HG03457 (cell line): ENCODE data around the gene MDFI.

ENCODE experiments used
- ATAC-seq: cut with Tn5 transposase; IDR thresholded peaks from one replicate; pipeline ENCODE4 v1.9.1; 2021; ENCODE audit warnings: moderate number of reproducible peaks; ENCODE audit not compliant: unreplicated experiment

The MDFI gene, protein sequence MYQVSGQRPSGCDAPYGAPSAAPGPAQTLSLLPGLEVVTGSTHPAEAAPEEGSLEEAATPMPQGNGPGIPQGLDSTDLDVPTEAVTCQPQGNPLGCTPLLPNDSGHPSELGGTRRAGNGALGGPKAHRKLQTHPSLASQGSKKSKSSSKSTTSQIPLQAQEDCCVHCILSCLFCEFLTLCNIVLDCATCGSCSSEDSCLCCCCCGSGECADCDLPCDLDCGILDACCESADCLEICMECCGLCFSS

DNA sequence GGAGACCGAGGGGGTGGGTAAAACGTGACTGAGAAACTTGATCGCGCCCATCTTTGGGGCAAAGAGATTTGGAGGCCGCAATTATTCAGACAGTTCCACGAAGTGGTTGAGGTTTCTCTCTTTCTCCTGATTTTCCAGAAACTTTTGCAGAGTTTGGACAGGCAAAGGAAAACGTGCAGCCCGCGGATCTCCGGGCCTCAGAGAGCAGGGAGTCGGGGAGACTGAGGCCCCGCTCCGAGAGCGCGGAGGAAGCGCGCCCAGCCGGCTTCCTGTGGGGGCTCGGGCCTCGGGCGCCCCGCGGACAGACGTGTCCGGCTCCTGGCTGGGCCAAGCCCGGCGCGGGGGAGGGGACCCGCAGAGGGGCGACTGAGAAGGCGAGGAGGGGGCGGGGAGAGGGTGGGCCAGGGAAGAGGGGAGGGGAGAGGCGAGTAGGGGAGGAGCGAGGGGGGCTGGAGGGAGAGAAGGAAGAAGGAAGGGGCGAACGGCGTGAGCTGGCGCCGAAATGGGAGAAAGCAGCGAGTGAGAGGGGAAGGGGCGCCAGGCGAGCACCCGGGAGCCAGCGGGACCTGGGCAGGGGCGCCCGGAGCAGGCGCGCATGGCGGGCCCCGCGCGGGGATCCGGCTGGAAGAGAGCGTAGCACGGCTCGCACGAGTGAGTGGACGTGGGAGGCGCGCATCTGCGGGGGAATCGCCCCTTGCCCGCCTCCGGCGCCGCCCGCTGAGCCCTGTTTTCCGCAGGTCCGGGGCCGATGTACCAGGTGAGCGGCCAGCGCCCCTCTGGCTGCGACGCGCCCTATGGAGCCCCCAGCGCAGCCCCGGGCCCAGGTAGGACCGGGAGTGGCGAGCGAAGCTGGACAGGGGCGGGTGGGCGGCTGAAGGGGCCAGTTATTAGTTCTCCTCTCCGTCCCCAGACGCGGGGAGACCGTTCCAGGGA, at the start of gene MDFI:
MDFI (plus strand) TSS at position 467 of the 933 bp plus-strand sequence; CDS start at position 749, 282 bp downstream.
- ATAC-seq, result no peak

DNA sequence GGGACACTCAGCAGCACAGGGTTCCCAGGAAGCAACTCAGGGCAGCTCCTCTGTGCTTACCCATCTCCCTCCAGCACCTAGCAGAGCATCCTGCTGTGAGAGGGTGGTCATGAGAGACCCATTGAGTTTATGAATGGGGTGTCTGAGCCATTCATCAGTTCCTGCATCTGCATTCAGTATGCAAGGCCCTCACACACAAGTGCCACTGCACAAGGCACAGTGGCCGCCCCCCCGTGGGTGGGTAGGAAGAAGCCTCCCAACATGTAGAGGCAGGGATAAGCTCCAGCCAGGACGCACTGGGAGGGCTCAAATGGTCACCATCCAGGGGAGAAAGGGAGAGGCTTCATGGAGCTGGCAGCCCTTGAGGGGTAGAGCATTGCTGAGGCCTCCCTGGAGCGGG, 49.0 kb upstream of the MDFI start:
- no peak for ATAC-seq

DNA sequence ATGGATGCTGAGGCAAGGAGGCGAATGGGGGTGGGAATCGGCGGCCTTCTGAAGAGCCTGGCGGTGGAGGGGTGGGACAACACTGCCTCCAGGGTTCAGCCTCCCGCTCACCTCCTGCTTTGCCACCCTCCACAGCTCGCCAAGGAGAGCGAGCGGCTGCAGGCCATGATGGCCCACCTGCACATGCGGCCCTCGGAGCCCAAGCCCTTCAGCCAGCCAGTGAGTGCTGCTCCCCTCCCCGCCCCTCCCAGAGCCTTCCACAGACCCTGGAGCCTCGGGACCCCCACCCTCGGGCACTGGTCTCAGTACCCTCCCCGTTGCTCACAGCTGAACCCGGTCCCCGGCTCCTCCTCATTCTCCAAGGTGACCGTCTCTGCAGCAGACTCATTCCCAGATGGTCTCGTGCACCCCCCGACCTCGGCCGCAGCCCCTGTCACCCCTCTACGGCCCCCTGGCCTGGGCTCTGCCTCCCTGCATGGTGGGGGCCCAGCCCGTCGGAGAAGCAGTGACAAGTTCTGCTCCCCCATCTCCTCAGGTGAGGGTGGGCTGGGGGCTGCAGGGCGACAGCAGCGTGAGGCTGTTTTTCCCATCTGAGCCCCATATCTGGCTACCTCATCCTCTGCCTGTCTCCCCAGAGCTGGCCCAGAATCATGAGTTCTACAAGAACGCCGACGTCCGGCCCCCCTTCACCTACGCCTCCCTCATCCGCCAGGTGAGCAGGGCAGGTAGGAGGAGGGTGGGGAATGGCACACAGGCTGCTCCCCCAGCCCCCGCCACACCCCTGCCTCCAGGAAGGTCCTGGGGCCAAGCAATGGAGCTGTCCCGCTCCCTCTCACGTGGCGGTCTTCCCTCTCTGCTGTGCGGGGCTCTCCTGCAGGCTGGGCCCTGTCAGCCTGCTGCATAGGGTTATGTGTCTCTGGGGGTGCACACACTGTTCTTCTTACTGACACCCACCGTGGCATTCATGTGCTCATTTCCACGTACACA, 48.3 kb upstream of the MDFI start:
- no peak for ATAC-seq

DNA sequence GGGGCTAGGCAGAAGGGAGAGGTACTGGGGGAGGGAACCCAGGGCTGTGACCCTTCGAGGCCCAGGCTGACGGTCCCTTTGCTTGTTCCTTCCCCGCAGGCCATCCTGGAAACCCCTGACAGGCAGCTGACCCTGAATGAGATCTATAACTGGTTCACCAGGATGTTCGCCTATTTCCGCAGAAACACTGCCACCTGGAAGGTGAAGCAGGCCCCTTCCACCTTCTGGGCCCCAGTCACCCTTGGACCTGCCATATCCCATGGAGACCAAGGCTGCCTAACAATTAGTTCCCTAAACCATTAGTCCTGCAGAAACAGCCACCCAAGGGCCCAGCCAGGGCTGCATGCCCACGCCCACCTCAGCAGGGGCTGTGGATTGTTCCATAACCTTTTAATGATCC, 47.1 kb upstream of the MDFI start:
- no peak for ATAC-seq

DNA sequence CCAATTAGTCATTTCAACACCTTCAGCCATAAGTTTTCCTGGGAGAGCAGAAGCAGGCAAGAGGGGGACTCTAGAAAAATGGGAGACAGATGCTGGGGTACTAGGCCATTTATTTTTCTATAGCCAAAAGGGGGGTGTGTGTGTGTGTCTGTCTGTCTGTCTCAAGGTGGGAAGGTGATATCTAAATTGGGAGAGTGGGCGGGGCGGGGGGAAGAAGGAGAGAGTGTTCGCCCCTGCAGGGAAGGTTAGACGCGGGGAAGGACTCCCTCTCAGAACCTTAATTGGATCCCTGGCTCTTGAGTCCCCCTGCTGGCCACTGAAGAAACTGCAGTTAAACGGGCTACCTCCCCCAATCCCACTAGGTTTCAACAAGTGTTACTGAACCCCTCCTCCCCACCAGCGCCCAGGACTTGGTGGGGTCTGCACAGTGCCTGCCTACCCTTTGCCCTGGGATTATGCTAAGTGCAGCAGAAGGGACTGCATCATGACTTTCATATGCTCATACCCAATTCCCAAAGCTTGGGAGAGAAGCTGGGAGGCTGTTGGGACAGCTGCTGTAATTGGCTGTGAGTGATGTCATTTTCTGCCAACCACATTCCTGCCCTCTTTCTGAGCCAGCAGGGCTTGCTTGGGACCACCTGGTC, 46.3 kb upstream of the MDFI start:
- no peak for ATAC-seq

DNA sequence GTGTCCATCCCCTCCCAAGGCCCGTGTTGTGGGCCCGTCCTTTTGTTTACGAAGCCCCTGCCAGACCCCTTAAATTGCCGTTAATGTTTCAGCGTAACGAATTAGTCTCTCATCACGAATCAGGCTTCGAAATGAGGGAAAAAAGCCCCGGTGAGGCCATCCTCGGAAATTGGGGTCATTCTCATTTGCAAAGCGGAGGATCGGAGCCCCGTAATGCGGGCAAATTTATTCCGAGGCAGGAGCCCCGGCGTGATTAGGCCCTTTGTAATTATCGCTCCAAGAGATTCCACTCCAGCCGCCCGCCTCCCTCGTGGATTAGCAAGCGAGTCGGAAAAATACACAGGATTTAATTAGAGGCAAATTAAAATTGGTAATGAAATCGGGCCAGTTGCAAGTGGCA, 44.9 kb upstream of the MDFI start:
- ATAC-seq, result no peak

DNA sequence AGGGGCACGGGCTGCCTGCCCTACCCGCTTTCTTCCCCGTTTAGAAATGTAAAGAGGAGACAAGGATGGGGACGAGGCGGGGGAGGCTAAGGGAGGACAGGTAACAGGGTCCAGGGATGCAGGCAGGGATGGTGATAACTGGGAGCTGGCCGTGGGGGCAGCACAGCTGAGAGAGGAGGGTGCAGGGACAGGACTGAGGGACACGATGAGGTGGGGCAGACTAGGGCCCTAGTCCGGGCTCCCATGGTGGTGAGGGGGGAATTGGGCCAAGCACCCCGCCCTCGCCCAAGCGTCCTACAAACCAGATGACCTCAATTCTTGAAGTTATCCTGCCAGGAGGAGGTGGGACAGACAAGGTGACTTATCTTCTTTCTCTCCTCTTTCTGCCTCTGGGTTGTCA, 44.4 kb upstream of the MDFI start:
- ATAC-seq, result no peak

DNA sequence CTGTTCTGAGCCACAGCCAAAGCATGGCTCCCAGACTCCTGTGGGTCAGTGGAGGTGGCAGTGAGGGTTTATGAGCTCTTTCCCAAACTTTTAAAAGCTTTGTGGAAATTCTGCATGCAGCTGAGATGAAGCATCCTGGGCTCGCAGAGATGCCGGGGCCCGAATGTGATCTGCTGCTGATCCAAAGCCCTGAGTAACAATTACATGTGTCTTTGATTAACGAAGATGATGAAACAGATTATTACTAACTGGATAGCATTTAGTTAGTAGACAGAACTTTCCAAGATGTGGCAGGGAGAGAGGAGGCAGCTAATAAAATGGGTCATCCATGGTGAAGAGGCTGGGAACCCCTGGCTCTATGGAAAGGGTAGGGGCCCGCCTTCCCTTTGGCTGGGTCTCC, 43.9 kb upstream of the MDFI start:
- no peak for ATAC-seq

DNA sequence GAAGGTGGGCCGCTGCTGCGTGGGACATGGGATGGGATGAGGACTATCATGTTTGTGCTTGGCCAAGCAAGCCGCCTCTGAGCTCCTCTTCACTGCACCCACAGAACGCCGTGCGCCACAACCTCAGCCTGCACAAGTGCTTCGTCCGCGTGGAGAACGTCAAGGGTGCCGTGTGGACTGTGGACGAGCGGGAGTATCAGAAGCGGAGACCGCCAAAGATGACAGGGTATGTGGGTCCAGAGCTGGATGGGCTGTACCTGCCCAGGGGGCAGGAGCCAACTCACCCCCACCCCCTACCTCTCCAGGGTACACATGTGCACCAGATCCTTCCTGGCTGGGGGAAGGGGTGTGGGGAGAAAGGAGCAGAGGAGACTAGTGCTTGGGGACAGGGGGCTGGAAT, 43.5 kb upstream of the MDFI start:
- no peak for ATAC-seq

DNA sequence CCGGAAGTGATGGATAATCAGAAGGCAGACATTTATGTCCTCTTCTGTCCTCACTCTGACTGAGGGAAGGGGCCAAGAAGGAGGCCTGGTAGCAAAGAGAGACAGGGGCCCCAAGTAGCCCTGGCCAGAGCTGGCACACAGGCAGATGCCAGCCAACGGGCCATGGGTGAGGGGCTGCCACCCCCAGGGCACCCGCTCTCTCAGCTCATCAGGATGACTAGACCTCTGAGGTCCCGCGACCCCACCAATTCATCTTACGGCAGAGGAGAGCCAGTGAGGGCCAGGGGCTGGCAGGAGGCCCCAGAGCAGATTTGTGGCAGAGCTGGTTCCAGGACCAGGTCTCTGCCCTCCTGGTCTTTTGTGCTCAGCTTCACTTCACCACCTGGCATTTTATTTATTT, 43.1 kb upstream of the MDFI start:
- no peak for ATAC-seq

DNA sequence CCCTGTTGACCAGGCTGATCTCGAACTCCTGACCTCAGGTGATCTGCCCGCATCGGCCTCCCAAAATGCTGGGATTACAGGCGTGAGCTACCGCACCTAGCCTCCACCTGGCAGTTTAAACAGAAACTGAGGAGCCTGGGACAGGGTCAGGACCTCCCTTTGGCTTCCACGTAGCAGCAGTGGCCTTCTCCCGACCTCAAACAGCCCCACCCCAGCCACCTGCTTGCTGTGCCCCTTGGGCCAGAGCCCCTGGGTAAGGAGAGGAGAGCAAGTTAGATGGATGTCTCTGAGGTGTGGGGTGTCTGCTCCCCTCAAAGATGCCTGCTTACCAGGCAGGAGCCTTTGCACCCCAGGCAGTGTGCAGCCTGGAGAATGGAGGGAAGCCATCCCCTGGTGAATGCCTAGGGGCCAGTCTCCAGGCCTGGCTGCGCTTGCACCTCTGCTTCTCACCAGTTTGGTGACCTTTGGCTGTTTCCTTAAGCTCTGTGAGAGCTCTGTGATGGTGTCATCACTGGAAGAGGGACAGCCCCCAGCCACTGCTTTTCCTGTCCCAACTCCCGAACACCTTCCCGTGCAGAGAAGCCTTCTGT, 42.1 kb upstream of the MDFI start:
- ATAC-seq, result no peak

DNA sequence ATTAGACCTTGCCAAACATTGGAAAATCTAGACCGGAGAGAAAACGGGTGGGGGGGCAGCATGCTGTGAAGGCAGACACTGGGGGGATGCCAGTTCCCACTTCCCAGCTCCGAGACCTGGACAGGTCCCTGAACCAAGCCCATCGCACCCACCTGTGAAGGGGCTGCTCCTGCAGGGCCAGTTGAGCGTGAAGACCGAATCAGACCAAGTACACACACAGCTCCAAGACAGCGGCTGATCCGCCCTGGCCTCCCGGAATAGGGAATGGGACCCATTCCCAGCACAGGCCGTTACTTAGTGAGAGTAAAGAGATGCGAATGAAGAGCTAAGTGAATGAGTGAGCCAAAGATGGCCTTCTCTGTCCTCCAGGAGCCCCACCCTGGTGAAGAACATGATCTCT, 41.5 kb upstream of the MDFI start:
- ATAC-seq, result no peak

DNA sequence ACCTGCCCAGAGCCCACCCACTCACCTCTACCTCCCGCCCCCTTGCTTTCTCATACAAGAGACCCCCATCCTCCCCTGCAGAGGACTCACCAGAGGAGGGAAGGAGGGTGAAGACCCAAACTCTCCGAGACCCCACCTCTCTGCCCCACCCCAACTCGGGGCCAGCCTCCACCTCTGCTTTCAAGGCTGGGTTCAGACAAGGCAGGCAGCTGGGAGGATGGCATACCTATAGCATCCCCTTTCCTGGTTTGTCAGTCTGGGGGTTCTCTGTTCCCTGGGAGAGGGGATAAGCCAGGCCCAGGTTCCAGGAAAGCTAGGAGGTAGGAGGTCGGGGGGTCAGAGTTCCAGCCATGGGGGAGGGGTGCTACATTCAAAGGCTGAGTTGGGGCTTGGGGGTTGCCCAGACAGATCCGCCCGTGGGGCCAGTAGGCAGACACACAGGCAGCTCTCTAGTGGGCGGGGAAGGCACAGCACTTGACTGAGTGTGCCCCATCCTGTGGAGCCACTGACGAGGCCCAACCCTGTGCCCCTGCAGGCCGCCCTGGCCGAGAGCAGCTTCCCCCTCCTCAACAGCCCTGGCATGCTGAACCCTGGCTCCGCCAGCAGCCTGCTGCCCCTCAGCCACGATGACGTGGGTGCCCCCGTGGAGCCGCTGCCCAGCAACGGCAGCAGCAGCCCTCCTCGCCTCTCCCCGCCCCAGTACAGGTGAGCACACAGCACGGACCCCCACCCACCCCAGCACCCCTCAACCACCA, 40.8 kb upstream of the MDFI start:
- ATAC-seq, result no peak

DNA sequence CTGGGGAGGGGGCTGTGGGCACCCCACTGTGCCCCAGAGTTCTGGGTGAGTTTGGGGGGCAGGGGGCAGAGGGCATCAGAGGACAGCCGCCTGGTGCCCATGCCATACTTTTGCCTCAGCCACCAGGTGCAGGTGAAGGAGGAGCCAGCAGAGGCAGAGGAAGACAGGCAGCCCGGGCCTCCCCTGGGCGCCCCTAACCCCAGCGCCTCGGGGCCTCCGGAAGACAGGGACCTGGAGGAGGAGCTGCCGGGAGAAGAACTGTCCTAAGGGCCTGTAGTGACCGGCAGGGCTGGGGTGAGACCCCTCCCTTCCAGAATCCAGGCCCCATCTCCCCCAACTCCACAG, 39.6 kb upstream of the MDFI start:
- ATAC-seq, result no peak

DNA sequence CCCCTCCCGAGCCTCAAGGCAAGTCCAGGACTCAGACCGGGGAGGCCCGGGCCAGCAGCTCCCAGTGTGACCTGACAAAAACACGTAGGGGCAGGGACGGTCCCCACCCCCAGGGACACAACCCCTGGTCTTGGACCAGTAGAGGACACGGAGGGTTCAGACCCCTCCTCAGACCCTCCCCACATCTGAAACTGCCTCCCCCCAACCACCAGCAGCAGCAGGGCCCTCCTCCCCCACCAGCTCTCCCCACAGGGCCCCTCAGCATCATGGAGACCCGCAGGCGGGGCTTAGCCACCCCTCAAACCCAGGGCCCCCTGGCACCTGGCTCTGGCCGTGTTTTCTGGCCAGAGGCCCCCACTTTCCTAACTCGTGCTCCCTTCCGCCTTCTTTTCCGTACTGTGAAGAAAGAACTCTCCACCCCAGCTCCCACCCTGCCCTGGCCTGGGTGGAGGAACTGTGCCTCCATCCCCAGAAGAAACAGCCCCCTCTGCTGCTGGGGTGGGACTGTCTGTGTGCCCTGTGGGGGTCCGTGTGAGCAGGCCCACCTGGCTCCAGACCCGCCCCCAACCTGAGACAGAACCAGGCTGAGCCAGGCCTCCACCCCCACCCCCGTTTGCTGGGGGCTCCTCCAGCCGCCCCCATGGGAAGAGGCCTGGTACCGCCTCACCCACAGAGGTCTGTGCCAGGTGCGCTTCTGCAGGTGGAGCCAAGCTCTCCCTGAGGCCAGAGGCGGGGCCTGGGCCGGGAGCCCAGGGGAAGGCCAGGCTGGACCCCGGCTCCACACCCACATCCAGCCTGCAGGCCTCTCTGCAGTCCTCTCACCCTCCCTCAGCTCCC, 39.0 kb upstream of the MDFI start:
- ATAC-seq, result no peak

DNA sequence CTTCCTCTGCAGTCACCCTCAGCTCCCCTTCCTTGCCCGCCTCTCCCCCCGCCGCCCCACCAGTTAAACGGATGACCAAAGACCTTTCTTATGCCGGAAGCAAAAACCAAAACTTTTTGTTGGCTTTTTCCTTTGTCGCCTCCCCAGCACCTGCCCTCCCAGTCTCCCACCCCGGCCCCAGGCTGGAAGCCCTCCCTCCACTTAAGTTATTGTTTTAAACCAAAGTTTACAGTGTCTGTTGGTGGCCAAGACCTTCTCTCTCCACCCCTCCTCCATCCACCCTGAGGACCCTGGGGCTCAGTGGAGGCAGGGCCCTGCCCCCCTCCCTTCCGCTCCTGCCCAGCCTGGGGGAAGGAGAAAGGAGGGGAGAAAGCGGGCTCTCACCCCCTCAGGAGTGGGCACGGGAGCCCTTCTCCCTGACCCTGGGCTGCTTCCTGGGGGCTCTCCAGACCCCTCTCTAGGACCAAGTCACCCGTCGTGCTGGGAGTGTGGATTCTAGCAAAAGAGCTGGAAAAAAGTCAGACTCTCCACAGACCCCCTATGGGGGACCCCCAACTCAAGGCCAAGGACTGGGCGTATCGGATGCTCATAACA, 38.3 kb upstream of the MDFI start:
- ATAC-seq, result no peak

DNA sequence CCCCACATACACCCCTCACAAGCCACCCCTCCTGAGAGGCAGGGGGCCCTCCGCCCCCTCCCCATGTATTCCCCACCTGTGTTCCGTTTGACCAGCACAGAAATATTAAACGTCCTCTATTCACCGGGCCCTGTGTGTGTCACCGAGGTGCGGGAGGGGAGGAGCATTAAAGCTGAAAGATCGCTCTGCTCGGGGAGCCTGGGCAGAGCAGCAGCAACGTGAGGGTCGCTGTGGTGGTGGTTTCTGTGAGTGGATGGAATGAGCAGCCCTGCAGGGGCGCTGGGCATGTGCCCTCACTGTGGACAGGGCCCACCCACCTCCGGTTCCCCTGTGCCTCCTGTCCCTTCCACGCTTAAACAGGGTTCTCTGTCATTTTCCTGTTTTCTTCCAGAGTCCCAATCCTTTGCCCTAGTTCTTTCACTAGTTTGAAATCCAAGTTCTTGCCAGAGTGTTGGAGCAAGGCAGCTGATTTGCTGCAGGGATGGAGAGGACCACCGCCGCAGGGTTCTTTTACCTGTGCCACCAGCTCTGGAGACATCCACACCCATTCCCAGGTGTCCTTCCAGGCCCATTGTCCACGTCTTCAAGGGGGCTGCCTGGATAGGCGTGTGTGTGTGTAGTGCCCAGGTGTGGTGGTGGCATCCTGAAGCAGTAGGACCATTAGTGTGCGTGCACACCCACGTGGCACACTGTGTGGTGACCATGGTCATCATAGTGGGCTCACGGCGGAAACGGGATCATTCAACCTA, 37.6 kb upstream of the MDFI start:
- ATAC-seq, result no peak

DNA sequence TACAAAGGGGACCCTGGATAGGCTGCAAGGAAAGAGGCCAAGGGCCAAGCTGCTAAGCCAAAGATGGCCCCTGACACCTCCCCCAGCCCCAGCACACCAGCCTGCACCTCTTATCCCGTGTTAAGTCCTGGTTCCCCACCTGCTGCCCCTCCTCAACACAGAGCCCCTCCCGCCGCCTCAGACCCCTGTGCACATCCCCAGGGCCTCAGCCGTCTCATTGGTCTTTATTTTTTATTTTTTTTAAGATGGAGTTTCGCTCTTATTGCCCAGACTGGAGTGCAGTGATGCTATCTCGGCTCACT, 37.1 kb upstream of the MDFI start:
- ATAC-seq, result no peak
